ENCODE measurements around the gene IFNA8.
"Not testable (repeated sequence)": the region's sequence is repeated elsewhere in the genome, so short reads cannot be mapped to it uniquely, and the experiment has no call there.

IFNA8 gene

GRCh38 chr9:21408817-21409216, at the start of gene IFNA8:
IFNA8 (plus strand) TSS chr9:21409117; CDS start chr9:21409177, 60 bp downstream.
- no peak for DNase-seq

- DNase-seq: no peak
Observed at GRCh38 chr9:21362287-21362686, 46.6 kb upstream of the IFNA8 start.

GRCh38 chr9:21367169-21367568, 41.7 kb upstream of the IFNA8 start:
- not testable (repeated sequence) for DNase-seq

- no peak for DNase-seq
Observed at GRCh38 chr9:21367957-21368356, 41.0 kb upstream of the IFNA8 start, which contains the start of gene IFNA13. IFNA13 (minus strand) TSS chr9:21368057; CDS start chr9:21368010, 47 bp downstream.

GRCh38 chr9:21371467-21371866, 37.5 kb upstream of the IFNA8 start:
- not testable (repeated sequence) for DNase-seq

GRCh38 chr9:21381448-21382339, 27.2 kb upstream of the IFNA8 start:
- no peak for DNase-seq

GRCh38 chr9:21383627-21384026, 25.3 kb upstream of the IFNA8 start:
- no peak for DNase-seq

- DNase-seq: no peak
Observed at GRCh38 chr9:21385131-21385670, 23.7 kb upstream of the IFNA8 start, which contains the start of gene IFNA2. IFNA2 (minus strand) TSS chr9:21385398; CDS start chr9:21385329, 69 bp downstream.

GRCh38 chr9:21392270-21392669, 16.6 kb upstream of the IFNA8 start:
- no peak for DNase-seq

GRCh38 chr9:21395778-21396717, 12.9 kb upstream of the IFNA8 start:
- DNase-seq: peak; percentile 73

GRCh38 chr9:21398955-21399489, 9.9 kb upstream of the IFNA8 start:
- DNase-seq: no peak

GRCh38 chr9:21399956-21400355, 9.0 kb upstream of the IFNA8 start:
- DNase-seq: no peak

GRCh38 chr9:21402386-21403251, 6.3 kb upstream of the IFNA8 start:
- DNase-seq: peak; percentile 31

GRCh38 chr9:21404146-21404545, 4.8 kb upstream of the IFNA8 start:
- no peak for DNase-seq

GRCh38 chr9:21412107-21412506, 3.2 kb downstream of the IFNA8 start:
- no peak for DNase-seq

- no peak for DNase-seq
Observed at GRCh38 chr9:21413151-21413550, 4.2 kb downstream of the IFNA8 start.

GRCh38 chr9:21413624-21414023, 4.7 kb downstream of the IFNA8 start:
- no peak for DNase-seq

GRCh38 chr9:21414220-21414940, 5.5 kb downstream of the IFNA8 start:
- DNase-seq: no peak

- DNase-seq: no peak
Observed at GRCh38 chr9:21415493-21416267, 6.8 kb downstream of the IFNA8 start.

GRCh38 chr9:21428235-21428634, 19.3 kb downstream of the IFNA8 start:
- no peak for DNase-seq
